B cell (primary cell): Measurements from ENCODE around the gene MPP2.

ENCODE experiments used
- CTCF ChIP-seq: fragments of 200-600 bp; IDR thresholded peaks from one replicate; pipeline ENCODE4 v1.8.0; 2022; ENCODE audit warnings: antibody characterized with exemption, mild to moderate bottlenecking
- EZH2 ChIP-seq: IDR thresholded peaks from 2 replicates; pipeline ENCODE4 v1.6.1; 2012; ENCODE audit warnings: borderline replicate concordance, low read depth, mild to moderate bottlenecking, moderate library complexity, low read length; ENCODE audit not compliant: insufficient read depth, poor library complexity, severe bottlenecking

DNA sequence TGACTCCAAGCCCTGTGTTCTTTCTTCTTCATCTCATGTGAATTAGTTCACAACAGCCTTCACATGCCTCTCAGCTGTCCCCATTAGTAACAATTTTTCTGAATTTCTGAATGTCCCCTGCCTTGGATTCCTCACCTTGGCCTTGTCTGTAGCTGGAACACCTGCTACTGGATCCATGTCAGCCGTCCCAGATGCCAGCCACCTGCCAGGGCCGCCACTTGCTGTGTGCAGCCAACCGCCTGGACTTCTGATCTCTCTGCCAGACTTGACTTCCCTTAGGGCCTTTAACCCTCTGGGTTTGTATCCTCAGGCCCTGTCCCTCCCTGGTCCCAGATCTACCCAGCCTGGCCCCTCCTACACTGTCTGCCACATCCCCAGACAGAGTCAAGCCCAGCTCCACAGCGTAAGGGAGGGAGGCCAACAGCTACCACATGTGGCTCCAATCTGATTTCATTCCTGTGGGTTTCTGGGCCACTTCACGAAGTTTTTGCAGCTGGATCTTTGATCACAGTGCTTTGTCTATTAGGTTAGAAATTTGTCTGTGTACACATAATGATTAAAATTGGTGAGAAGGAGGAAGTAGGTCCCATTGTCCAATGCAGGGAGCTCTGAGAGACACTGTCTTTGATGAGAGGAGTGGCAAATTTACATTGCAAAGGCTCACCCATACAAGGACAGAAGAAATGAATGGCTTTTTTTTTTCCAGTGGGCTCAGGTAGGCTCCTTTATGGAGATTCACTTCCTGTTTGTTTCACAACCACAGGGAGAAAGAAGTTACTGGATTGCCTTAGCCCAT, 15.3 kb downstream of the MPP2 start:
- no peak for TF ChIP-seq CTCF
- no peak for TF ChIP-seq EZH2
